Prostate gland (tissue), 2 donors: ENCODE data around the gene IMPDH2.

Source experiments
- CTCF ChIP-seq, 4 experiments: fragments of 200-600 bp in 2 of 4; fragments of 450-650 bp in 2 of 4; sonication (generic) in 2 of 4; IDR thresholded peaks; 1 replicate in 3 of 4; 2 replicates in 1 of 4; pipeline ENCODE4 v1.5.1; 2016 to 2019; ENCODE audit warnings: antibody characterized with exemption in 4 of 4, mild to moderate bottlenecking in 2 of 4, moderate library complexity in 2 of 4
- POLR2A ChIP-seq: fragments of 450-650 bp; IDR thresholded peaks from one replicate; pipeline ENCODE4 v1.6.1; 2016; ENCODE audit warnings: antibody characterized with exemption, mild to moderate bottlenecking
- POLR2AphosphoS5 ChIP-seq: sonication (generic); formaldehyde crosslinking; IDR thresholded peaks from one replicate; pipeline ENCODE4 v1.6.1; 2017; ENCODE audit warnings: antibody characterized with exemption

- no peak for TF ChIP-seq CTCF (IDR thresholded peaks at IDR 0.05)
- TF ChIP-seq POLR2A: no peak
- TF ChIP-seq POLR2AphosphoS5: no peak
Observed at GRCh38 chr3:49025005-49025792, 4.0 kb downstream of the IMPDH2 start.
